Fibroblast of skin of abdomen (primary cell): ENCODE results near the gene CBARP.
"Not testable (repeated sequence)": the region's sequence is repeated elsewhere in the genome, so short reads cannot be mapped to it uniquely, and the experiment has no call there.

Source experiments
- DNase-seq: peaks from one replicate; pipeline ENCODE4 v3.0.0-alpha.2; 2013

The CBARP gene

GRCh38 chr19:1252821-1253513 lies 15.2 kb upstream of the CBARP start:
- DNase-seq, result peak; percentile 99

- DNase-seq, result peak; percentile 96
Measured at GRCh38 chr19:1252221-1252820, 14.5 kb upstream of the CBARP start.

GRCh38 chr19:1251330-1252220 lies 13.8 kb upstream of the CBARP start:
- DNase-seq, result peak; percentile 78

- peak; percentile 84 for DNase-seq
Measured at GRCh38 chr19:1250437-1251260, 12.8 kb upstream of the CBARP start.

GRCh38 chr19:1249990-1250436 lies 12.2 kb upstream of the CBARP start:
- no peak for DNase-seq

GRCh38 chr19:1249298-1249989 lies 11.6 kb upstream of the CBARP start:
- peak; percentile 98 for DNase-seq

GRCh38 chr19:1248786-1249297 lies 11.0 kb upstream of the CBARP start:
- peak; percentile 78 for DNase-seq

GRCh38 chr19:1248139-1248785 lies 10.5 kb upstream of the CBARP start, which contains the start of gene MIDN:
MIDN (plus strand) TSS chr19:1248583; CDS start chr19:1250297, 1,714 bp downstream.
- DNase-seq, result peak; percentile 88

- DNase-seq, result no peak
Measured at GRCh38 chr19:1247748-1248138, 9.9 kb upstream of the CBARP start.

GRCh38 chr19:1246265-1247087 lies 8.7 kb upstream of the CBARP start:
- DNase-seq, result not testable (repeated sequence)

- DNase-seq, result no peak
Measured at GRCh38 chr19:1245494-1246264, 7.9 kb upstream of the CBARP start.

GRCh38 chr19:1244693-1245451 lies 7.1 kb upstream of the CBARP start:
- DNase-seq, result no peak

GRCh38 chr19:1243768-1244692 lies 6.2 kb upstream of the CBARP start:
- DNase-seq, result peak; percentile 82

- peak; percentile 93 for DNase-seq
Measured at GRCh38 chr19:1241417-1242095, 3.8 kb upstream of the CBARP start, which contains the start of gene ATP5F1D. ATP5F1D (plus strand) TSS chr19:1241751; CDS start chr19:1241851, 100 bp downstream.

GRCh38 chr19:1240925-1241324 lies 3.1 kb upstream of the CBARP start:
- DNase-seq, result no peak
